ENCODE results near the gene MAPK12. TPM values are rescaled to one million over a fixed set of nuclear protein-coding genes. Genes with fewer than 3 reads are reported as not detected.

Gene MAPK12
- total and polyA plus RNA-seq, 10 of the 15 experiments (the other 5 are each of a cell fraction or from before 2014, with no cell fraction given) = 1.1 to 38.9 (median 16.3) TPM

DNA sequence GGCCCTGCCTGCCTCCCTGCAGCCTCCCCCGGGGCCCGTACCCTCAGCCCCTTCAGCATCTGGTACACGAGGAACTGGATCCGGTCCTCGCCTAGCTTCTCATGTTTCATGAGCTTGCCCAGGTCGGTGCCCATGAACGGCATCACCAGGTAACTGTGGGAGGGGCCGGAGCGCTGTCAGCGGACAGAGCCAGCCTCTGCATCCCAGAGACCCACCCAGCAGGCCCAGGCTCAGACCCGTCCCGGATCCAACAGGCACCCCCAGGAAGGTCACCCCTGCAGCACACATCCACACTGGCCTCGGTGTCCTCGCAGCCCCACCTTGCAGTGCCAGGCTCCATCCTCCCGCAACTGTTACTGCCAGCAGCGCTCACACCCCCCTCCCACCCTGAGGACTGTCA lies 4.4 kb downstream of the MAPK12 start (continued):
- TF ChIP-seq HSF1 (IDR thresholded peaks at IDR 0.05; ENCODE audit: low read depth, low read length) (no peak), ZSCAN29 (IDR thresholded peaks at IDR 0.05) (no peak), ZBED1 (IDR thresholded peaks at IDR 0.05; ENCODE audit: borderline replicate concordance) (no peak), HDGF (IDR thresholded peaks at IDR 0.05) (no peak)

- DNase-seq (ENCODE audit: low read depth, low spot score) (no peak), FAIRE-seq (no peak), ATAC-seq (no peak)
- in situ Hi-C loops (cut with MboI) = loop anchor here (10.0 kb wide), 2 partner anchors 238 to 358 kb away; no protein-coding TSS in a partner anchor
- ChIA-PET RAD21 (ENCODE audit: unreplicated experiment) (no interaction called here), SMC1A (ENCODE audit: uncharacterized antibody, unreplicated experiment) (no interaction called here), CTCF (no interaction called here), POLR2A (no interaction called here)
- intact Hi-C loops (cut with micrococcal nuclease; ENCODE audit: unreplicated experiment) = no loop called here
- no peaks in the 10 kb centered on the region for H3K27me3 ChIP-seq (replicated peaks in 1 of 2; ENCODE audit: control insufficient read depth in 2 of 2, insufficient read depth in 2 of 2, low read length in 1 of 2)
- WGBS (ENCODE audit: insufficient coverage, insufficient replicate concordance, low lambda C conversion rate, missing lambda C conversion rate) = 91% methylated on average over 12 of the region's 12 CpGs
- H3K4me3 ChIP-seq = no peak overlapping the region
- H3K27ac ChIP-seq (ENCODE audit: control insufficient read depth, insufficient read depth) = no peak overlapping the region
- H3K4me2 ChIP-seq (ENCODE audit: control insufficient read depth, insufficient read depth) = no peak overlapping the region
- TF ChIP-seq ZBED1 (IDR thresholded peaks at IDR 0.05; ENCODE audit: borderline replicate concordance) (no peak), IKZF1 (conservative IDR thresholded peaks at IDR 0.05) (no peak), ZBTB11 (CRISPR knock-in tag; IDR thresholded peaks at IDR 0.05) (no peak), TCF3 (IDR thresholded peaks at IDR 0.05; ENCODE audit: borderline replicate concordance, insufficient read depth, low read depth, low read length) (no peak), MYC (IDR thresholded peaks at IDR 0.05; ENCODE audit: insufficient read depth, insufficient read length, insufficient replicate concordance, low read length, severe bottlenecking) (no peak), MTA3 (IDR thresholded peaks at IDR 0.05; ENCODE audit: borderline replicate concordance, low read length) (no peak), NFXL1 (IDR thresholded peaks at IDR 0.05; ENCODE audit: borderline replicate concordance) (no peak), ZNF622 (IDR thresholded peaks at IDR 0.05) (no peak), CREB1 (IDR thresholded peaks at IDR 0.05; ENCODE audit: low read depth) (no peak), MEF2A (IDR thresholded peaks at IDR 0.05; ENCODE audit: insufficient read depth, low read depth, low read length) (no peak)
- TF ChIP-seq, protein P1, sequence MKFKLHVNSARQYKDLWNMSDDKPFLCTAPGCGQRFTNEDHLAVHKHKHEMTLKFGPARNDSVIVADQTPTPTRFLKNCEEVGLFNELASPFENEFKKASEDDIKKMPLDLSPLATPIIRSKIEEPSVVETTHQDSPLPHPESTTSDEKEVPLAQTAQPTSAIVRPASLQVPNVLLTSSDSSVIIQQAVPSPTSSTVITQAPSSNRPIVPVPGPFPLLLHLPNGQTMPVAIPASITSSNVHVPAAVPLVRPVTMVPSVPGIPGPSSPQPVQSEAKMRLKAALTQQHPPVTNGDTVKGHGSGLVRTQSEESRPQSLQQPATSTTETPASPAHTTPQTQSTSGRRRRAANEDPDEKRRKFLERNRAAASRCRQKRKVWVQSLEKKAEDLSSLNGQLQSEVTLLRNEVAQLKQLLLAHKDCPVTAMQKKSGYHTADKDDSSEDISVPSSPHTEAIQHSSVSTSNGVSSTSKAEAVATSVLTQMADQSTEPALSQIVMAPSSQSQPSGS (IDR thresholded peaks at IDR 0.05; ENCODE audit: low read length) = no peak
- H3K79me2 ChIP-seq (ENCODE audit: control insufficient read depth, insufficient read depth, low read length) = peaks cover 8% of the 10 kb centered on the region
- no peaks in the 10 kb centered on the region for H3K9me3 ChIP-seq (replicated peaks; ENCODE audit: control insufficient read depth, insufficient read depth, low read length)
- H4K20me1 ChIP-seq (ENCODE audit: control insufficient read depth, insufficient read depth) = no peaks in the 10 kb centered on the region
- 0 out of 2 replicates have a peak, but pooled peaks cover 4% of the 10 kb centered on the region for H3K4me1 ChIP-seq (ENCODE audit: control insufficient read depth, insufficient read depth, low read length)
- no peak overlapping the region for H3K9ac ChIP-seq (ENCODE audit: control insufficient read depth, insufficient read depth, low read length)
- H3K36me3 ChIP-seq (ENCODE audit: control insufficient read depth in 2 of 2, insufficient read depth in 2 of 2, low read length in 1 of 2) = no peaks in the 10 kb centered on the region; a peak in 1 of 4 replicates
- BruUV-seq (replicated peaks) = no TSS peak
- no peak overlapping the region for H2AFZ ChIP-seq (ENCODE audit: control insufficient read depth, low read depth, low read length)
Observed at GRCh38 chr22:50256258-50256862, 5.1 kb downstream of the MAPK12 start.
